K562 (cell line): ENCODE measurements around the gene ANTXRL. TPM values are rescaled to one million over a fixed set of nuclear protein-coding genes. Genes with fewer than 3 reads are reported as not detected.

ENCODE experiments used
- ARID3B ChIP-seq: fragments of 250-450 bp; sonication (Bioruptor Pico); IDR thresholded peaks from 2 replicates; pipeline ENCODE4 v1.4.0; 2020; ENCODE audit warnings: borderline replicate concordance
- GATAD2B ChIP-seq: fragments of 450-650 bp; IDR thresholded peaks from 2 replicates; pipeline ENCODE4 v1.6.1; 2017; ENCODE audit warnings: mild to moderate bottlenecking, borderline replicate concordance
- ID3 ChIP-seq, 2 experiments: fragments of 250-450 bp in 1 of 2; fragments of 450-650 bp in 1 of 2; sonication (Bioruptor Pico) in 1 of 2; IDR thresholded peaks; 2 replicates each; pipeline versions ENCODE4 v1.6.1 to v1.8.0; 2016 to 2021; ENCODE audit warnings: mild to moderate bottlenecking in 2 of 2, moderate library complexity in 2 of 2, missing compliant biosample characterization in 1 of 2, missing genetic modification characterization in 1 of 2
- MAFF ChIP-seq: IDR thresholded peaks from 2 replicates; pipeline ENCODE4 v1.6.1; 2012; ENCODE audit warnings: low read length, improper control_type of control experiment
- PBX2 ChIP-seq, 2 experiments: IDR thresholded peaks in 1 of 2; conservative IDR thresholded peaks in 1 of 2; 2 replicates each; pipeline ENCODE4 v1.6.1; 2016; ENCODE audit warnings: low read depth in 2 of 2, mild to moderate bottlenecking in 1 of 2, missing compliant biosample characterization in 1 of 2, missing genetic modification characterization in 1 of 2, moderate library complexity in 1 of 2
- PURB ChIP-seq: sonication (generic); formaldehyde crosslinking; IDR thresholded peaks from 2 replicates; pipeline ENCODE4 v1.9.0; 2021; ENCODE audit warnings: low read depth, mild to moderate bottlenecking, missing genetic modification reagents
- RBBP5 ChIP-seq: fragments of 200-600 bp; sonication (generic); IDR thresholded peaks from 2 replicates; pipeline ENCODE4 v1.6.1; 2012; ENCODE audit warnings: borderline replicate concordance, mild to moderate bottlenecking, low read length, control low read depth, inconsistent platforms; ENCODE audit not compliant: insufficient read depth, poor library complexity, severe bottlenecking
- SUPT5H ChIP-seq: fragments of 450-650 bp; IDR thresholded peaks from 2 replicates; pipeline ENCODE4 v1.6.1; 2016
- TEAD1 ChIP-seq, 2 experiments: fragments of 450-650 bp in 1 of 2; sonication (generic) in 1 of 2; formaldehyde crosslinking; IDR thresholded peaks; 2 replicates each; pipeline versions ENCODE4 v1.4.0 to v1.8.0; 2020 to 2022; ENCODE audit warnings: mild to moderate bottlenecking in 2 of 2, missing genetic modification reagents in 1 of 2
- THAP7 ChIP-seq: fragments of 250-450 bp; sonication (Bioruptor Pico); IDR thresholded peaks from 2 replicates; pipeline ENCODE4 v1.5.0; 2021
- ZNF124 ChIP-seq: sonication (generic); formaldehyde crosslinking; IDR thresholded peaks from 2 replicates; pipeline ENCODE4 v1.8.1; 2022; ENCODE audit warnings: missing genetic modification reagents
- ZNF311 ChIP-seq: fragments of 250-450 bp; sonication (Bioruptor Pico); IDR thresholded peaks from 2 replicates; pipeline ENCODE4 v1.4.0; 2020; ENCODE audit warnings: mild to moderate bottlenecking, moderate library complexity
- polyA plus RNA-seq, 8 experiments: library from polyadenylated mRNA; depleted of rRNA in 4 of 8; stranded (reverse) in 5 of 8; unstranded in 3 of 8; fragments of >200 nt; fragmentation: Nextera tagmentation in 2 of 8; fragmentation: Illumina TruSeq in 1 of 8; extraction: Ambion mirVana in 2 of 8; extraction: Trizol in 1 of 8; gene quantifications; 2 replicates each; pipeline versions ENCODE4 v1.2.1 to v1.2.3, GENCODE V29; 2011 to 2014; ENCODE audit warnings: inconsistent platforms in 1 of 8, missing spikeins in 1 of 8
- total RNA-seq, 7 experiments: library from RNA; depleted of rRNA in 6 of 7; stranded (reverse); fragments of >200 nt in 6 of 7; fragmentation: Illumina TruSeq in 2 of 7; extraction: Trizol in 2 of 7; gene quantifications; 2 replicates each; pipeline versions ENCODE4 v1.2.1 to v1.2.3, GENCODE V29; 2011 to 2021; ENCODE audit warnings: low replicate concordance in 1 of 7

Gene ANTXRL
- total and polyA plus RNA-seq, 9 of the 15 experiments (the other 6 are each of a cell fraction or from before 2014, with no cell fraction given), result not detected

GRCh38 chr10:46284286-46285229, 2.2 kb upstream of the ANTXRL start (continued):
- TF ChIP-seq PBX2 (CRISPR knock-in tag; IDR thresholded peaks at IDR 0.05; ENCODE audit: low read depth), result no peak
- no peak for TF ChIP-seq PBX2 (tag; conservative IDR thresholded peaks at IDR 0.05; ENCODE audit: low read depth)
- 0 out of 2 replicates have a peak, but pooled peaks have one; percentile 46 for TF ChIP-seq ZNF124
- no peak for TF ChIP-seq ARID3B
- peak; percentile 25 for TF ChIP-seq RBBP5
- TF ChIP-seq ID3 (CRISPR knock-in tag; IDR thresholded peaks at IDR 0.05), result no peak
- 0 out of 2 replicates have a peak, but pooled peaks have one; percentile 15 for TF ChIP-seq ID3 (tag; IDR thresholded peaks at IDR 0.05)
- TF ChIP-seq MAFF, result no peak
- TF ChIP-seq SUPT5H, result peak; percentile 43; the same call in 1 of the 2 replicates
- TF ChIP-seq GATAD2B, result no peak
- no peak for TF ChIP-seq PURB (CRISPR knock-in tag)
- TF ChIP-seq TEAD1 (CRISPR knock-in tag; IDR thresholded peaks at IDR 0.05), result peak in 1 of 2 experiments; percentile 62; a peak in 1 of 4 replicates
- TF ChIP-seq THAP7 (CRISPR knock-in tag), result no peak
- TF ChIP-seq ZNF311 (CRISPR knock-in tag), result no peak
